ENCODE results near the gene PRPH2. TPM values are rescaled to one million over a fixed set of nuclear protein-coding genes. Genes with fewer than 3 reads are reported as not detected.

The PRPH2 gene
- total and polyA plus RNA-seq, 2 of the 13 experiments (the other 11 are each of a cell fraction or from before 2014, with no cell fraction given), result 0.03 to 0.04 TPM

DNA sequence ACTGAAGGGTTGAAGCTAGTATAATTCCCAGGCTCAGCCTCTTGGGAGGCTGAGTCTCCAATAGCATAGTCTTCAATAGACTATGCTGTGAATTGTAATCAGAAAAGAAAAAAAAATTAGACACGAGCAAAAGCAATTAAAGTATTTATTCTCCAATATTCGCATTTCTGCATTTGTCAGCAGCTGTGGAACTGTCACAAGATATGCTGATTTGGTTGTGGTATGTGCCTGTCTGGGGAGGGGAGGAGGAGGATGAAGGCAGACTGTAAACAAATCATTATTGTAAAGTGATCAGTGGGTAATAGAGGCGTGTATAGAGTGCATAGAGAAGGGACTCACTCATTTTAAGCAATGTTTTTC, 49.3 kb upstream of the PRPH2 start (continued):
- no peak for TF ChIP-seq KAT8 (CRISPR knock-in tag; IDR thresholded peaks at IDR 0.05)
- no peak for TF ChIP-seq ISL2 (CRISPR knock-in tag; IDR thresholded peaks at IDR 0.05)
- no peak for TF ChIP-seq ZNF878 (CRISPR knock-in tag; IDR thresholded peaks at IDR 0.05)
- TF ChIP-seq PCBP2 (optimal IDR thresholded peaks at IDR 0.05; ENCODE audit: low read depth, low read length, poor library complexity, severe bottlenecking), result no peak
- TF ChIP-seq ZEB1 (IDR thresholded peaks at IDR 0.05; ENCODE audit: insufficient replicate concordance, low read depth), result no peak
- TF ChIP-seq, protein P1, sequence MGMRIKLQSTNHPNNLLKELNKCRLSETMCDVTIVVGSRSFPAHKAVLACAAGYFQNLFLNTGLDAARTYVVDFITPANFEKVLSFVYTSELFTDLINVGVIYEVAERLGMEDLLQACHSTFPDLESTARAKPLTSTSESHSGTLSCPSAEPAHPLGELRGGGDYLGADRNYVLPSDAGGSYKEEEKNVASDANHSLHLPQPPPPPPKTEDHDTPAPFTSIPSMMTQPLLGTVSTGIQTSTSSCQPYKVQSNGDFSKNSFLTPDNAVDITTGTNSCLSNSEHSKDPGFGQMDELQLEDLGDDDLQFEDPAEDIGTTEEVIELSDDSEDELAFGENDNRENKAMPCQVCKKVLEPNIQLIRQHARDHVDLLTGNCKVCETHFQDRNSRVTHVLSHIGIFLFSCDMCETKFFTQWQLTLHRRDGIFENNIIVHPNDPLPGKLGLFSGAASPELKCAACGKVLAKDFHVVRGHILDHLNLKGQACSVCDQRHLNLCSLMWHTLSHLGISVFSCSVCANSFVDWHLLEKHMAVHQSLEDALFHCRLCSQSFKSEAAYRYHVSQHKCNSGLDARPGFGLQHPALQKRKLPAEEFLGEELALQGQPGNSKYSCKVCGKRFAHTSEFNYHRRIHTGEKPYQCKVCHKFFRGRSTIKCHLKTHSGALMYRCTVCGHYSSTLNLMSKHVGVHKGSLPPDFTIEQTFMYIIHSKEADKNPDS (CRISPR knock-in tag; IDR thresholded peaks at IDR 0.05), result no peak
- TF ChIP-seq, protein P2, sequence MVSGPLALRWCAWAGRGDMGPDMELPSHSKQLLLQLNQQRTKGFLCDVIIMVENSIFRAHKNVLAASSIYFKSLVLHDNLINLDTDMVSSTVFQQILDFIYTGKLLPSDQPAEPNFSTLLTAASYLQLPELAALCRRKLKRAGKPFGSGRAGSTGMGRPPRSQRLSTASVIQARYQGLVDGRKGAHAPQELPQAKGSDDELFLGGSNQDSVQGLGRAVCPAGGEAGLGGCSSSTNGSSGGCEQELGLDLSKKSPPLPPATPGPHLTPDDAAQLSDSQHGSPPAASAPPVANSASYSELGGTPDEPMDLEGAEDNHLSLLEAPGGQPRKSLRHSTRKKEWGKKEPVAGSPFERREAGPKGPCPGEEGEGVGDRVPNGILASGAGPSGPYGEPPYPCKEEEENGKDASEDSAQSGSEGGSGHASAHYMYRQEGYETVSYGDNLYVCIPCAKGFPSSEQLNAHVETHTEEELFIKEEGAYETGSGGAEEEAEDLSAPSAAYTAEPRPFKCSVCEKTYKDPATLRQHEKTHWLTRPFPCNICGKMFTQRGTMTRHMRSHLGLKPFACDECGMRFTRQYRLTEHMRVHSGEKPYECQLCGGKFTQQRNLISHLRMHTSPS (CRISPR knock-in tag; IDR thresholded peaks at IDR 0.05; ENCODE audit: low read depth), result no peak
- no peak for TF ChIP-seq KAT7 (CRISPR knock-in tag; IDR thresholded peaks at IDR 0.05; ENCODE audit: borderline replicate concordance)
- TF ChIP-seq, protein P3, sequence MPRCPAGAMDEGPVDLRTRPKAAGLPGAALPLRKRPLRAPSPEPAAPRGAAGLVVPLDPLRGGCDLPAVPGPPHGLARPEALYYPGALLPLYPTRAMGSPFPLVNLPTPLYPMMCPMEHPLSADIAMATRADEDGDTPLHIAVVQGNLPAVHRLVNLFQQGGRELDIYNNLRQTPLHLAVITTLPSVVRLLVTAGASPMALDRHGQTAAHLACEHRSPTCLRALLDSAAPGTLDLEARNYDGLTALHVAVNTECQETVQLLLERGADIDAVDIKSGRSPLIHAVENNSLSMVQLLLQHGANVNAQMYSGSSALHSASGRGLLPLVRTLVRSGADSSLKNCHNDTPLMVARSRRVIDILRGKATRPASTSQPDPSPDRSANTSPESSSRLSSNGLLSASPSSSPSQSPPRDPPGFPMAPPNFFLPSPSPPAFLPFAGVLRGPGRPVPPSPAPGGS (CRISPR knock-in tag; IDR thresholded peaks at IDR 0.05), result no peak
